ENCODE measurements around the gene DOCK10.
A peak's percentile ranks its signal among the peaks of the same experiment; 100 is the strongest.
"Not testable (repeated sequence)": the region's sequence is repeated elsewhere in the genome, so short reads cannot be mapped to it uniquely, and the experiment has no call there.

Gene DOCK10

GRCh38 chr2:224941960-224942359 lies 100.3 kb downstream of the DOCK10 start:
- DNase-seq: no peak

GRCh38 chr2:224940618-224941017 lies 101.7 kb downstream of the DOCK10 start:
- no peak for DNase-seq

GRCh38 chr2:224938651-224939182 lies 103.6 kb downstream of the DOCK10 start:
- DNase-seq: no peak

GRCh38 chr2:224937887-224938286 lies 104.4 kb downstream of the DOCK10 start:
- DNase-seq: no peak

- peak; percentile 46 for DNase-seq
Observed at GRCh38 chr2:224934526-224935188, 107.6 kb downstream of the DOCK10 start.

- no peak for DNase-seq
Observed at GRCh38 chr2:224933431-224933830, 108.8 kb downstream of the DOCK10 start.

GRCh38 chr2:224932522-224932921 lies 109.7 kb downstream of the DOCK10 start:
- DNase-seq: no peak

- no peak for DNase-seq
Observed at GRCh38 chr2:224931956-224932355, 110.3 kb downstream of the DOCK10 start.

GRCh38 chr2:224930990-224931389 lies 111.3 kb downstream of the DOCK10 start:
- no peak for DNase-seq

GRCh38 chr2:224930124-224930523 lies 112.1 kb downstream of the DOCK10 start:
- no peak for DNase-seq

- DNase-seq: no peak
Observed at GRCh38 chr2:224929512-224929911, 112.8 kb downstream of the DOCK10 start.

GRCh38 chr2:224927646-224928173 lies 114.6 kb downstream of the DOCK10 start:
- DNase-seq: no peak

GRCh38 chr2:224927011-224927410 lies 115.3 kb downstream of the DOCK10 start:
- DNase-seq: no peak

GRCh38 chr2:224925810-224926100 lies 116.5 kb downstream of the DOCK10 start:
- no peak for DNase-seq

- no peak for DNase-seq
Observed at GRCh38 chr2:224925061-224925809, 117.0 kb downstream of the DOCK10 start.

- no peak for DNase-seq
Observed at GRCh38 chr2:224924631-224925030, 117.6 kb downstream of the DOCK10 start.

- no peak for DNase-seq
Observed at GRCh38 chr2:224922142-224922727, 120.0 kb downstream of the DOCK10 start.

GRCh38 chr2:224919472-224920110 lies 122.7 kb downstream of the DOCK10 start:
- no peak for DNase-seq

GRCh38 chr2:224918626-224919471 lies 123.4 kb downstream of the DOCK10 start:
- no peak for DNase-seq

GRCh38 chr2:224917246-224917645 lies 125.0 kb downstream of the DOCK10 start:
- not testable (repeated sequence) for DNase-seq

GRCh38 chr2:224915136-224915535 lies 127.1 kb downstream of the DOCK10 start:
- DNase-seq: no peak

- no peak for DNase-seq
Observed at GRCh38 chr2:224910574-224910925, 131.7 kb downstream of the DOCK10 start.
